ENCODE data around the gene UNC93A.

DNA sequence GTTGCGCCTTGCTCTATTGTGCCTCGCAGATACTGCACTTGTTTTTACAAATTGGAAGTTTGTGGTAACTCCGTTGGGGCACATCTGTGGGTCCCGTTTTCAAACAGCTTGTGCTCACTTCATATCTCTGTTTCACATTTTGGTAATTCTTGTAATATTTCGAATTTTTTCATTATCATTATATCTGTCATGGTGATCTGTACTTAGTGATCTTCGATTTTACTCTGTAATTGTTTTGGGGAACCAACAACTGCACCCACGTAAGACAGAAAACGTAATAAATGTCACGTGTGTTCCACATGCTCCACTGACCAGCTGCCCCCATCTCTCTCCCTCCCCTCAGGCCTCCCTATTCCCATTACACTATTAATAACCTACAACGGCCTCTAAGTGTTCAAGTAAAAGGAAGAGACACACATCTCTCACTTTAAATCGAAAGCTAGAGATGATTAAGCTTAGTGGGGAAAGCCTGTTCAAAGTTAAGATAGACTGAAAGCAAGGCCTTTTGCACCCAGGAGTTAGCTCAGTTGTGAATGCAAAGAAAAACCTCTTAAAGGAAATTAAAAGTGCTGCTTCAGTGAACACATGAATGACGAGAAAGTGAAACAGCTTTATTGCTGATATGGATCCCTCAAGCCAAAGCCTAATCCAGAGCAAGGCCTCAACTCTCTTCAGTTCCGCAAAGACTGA is 60.7 kb downstream of the UNC93A start:
- TF ChIP-seq CTCF (conservative IDR thresholded peaks at IDR 0.05; ENCODE audit: low read length): peak; percentile 58; the same call in 1 of the 2 replicates
- no peak for TF ChIP-seq EZH2phosphoT487 (IDR thresholded peaks at IDR 0.05; ENCODE audit: borderline replicate concordance, low read depth, low read length)
